ENCODE measurements around the gene IL15.

GRCh38 chr4:141652161-141652778 lies 15.9 kb downstream of the IL15 start:
- no peak for TF ChIP-seq EP300 (IDR thresholded peaks at IDR 0.05)
- TF ChIP-seq POLR2A (IDR thresholded peaks at IDR 0.05): no peak
- TF ChIP-seq CTCF (IDR thresholded peaks at IDR 0.05): no peak

Measured in suprapubic skin (tissue), 3 donors.